GM06990 (cell line): ENCODE results near the gene SPARC.
"Not testable (repeated sequence)": the region's sequence is repeated elsewhere in the genome, so short reads cannot be mapped to it uniquely, and the experiment has no call there.

ENCODE experiments used
- DNase-seq: peaks from one replicate; pipeline ENCODE4 v3.0.0-alpha.2; 2011; ENCODE audit not compliant: insufficient read length; ENCODE audit errors: extremely low read depth
- H3K27me3 ChIP-seq: replicated peaks from 2 replicates; pipeline ENCODE4 v1.6.0; 2011; ENCODE audit warnings: low read length; ENCODE audit not compliant: control insufficient read depth, insufficient read depth
- H3K36me3 ChIP-seq: 2 replicates; pipeline ENCODE4 v1.5.1; 2011; ENCODE audit warnings: low read length; ENCODE audit not compliant: control insufficient read depth, insufficient read depth
- H3K4me3 ChIP-seq: replicated peaks from 2 replicates; pipeline ENCODE4 v1.5.1; 2011; ENCODE audit warnings: low read depth, mild to moderate bottlenecking, control low read depth, low read length
- TF ChIP-seq, protein P1 (sequence below): IDR thresholded peaks from 2 replicates; pipeline ENCODE4 v1.5.1; 2011; ENCODE audit warnings: low read length, control low read depth, mild to moderate bottlenecking, inconsistent platforms; ENCODE audit not compliant: insufficient read depth, poor library complexity, severe bottlenecking

The SPARC gene

DNA sequence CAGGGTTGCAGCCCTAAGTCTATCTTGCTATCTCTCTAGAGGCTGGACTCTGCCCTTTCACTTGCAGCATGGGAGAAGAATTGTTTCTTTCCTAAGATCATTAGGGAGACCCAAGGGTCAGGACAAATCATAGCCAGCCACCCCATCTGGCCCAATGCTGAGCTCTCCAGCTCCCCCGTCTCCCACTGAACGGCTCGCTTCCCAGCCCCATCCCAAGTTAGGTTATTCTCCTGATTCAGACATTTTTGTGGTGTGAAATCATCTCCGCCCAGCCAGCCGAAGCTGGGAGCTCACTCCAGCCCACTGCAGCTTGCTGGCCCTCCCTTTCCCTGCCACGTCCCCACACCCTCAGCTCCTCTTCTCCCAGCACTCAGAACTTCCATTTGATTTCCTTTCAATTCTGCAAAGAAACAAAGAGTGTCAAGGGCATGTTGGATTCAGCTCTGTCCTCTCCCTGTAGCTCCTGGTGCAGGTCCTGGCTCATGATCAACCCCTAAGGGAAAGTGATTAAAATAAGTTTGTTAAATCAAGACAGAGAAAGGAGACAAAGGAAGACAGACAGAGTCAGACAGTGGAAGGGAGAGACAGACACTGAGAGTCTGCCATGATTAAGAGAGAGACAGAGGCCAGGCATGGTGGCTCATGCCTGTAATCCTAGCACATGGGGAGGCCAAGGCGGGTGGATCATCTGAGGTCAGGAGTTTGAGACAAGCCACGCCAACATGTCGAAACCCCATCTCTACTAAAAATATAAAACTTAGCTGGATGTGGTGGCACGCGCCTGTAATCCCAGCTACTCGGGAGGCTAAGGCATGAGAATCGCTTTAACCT, 12.6 kb upstream of the SPARC start:
- DNase-seq: no peak
- Histone ChIP-seq H3K27me3 (no peaks in the 10 kb centered on the region), H3K4me3 (no peak overlapping the region), H3K36me3 (no peaks in the 10 kb centered on the region)
- TF ChIP-seq, protein P1, sequence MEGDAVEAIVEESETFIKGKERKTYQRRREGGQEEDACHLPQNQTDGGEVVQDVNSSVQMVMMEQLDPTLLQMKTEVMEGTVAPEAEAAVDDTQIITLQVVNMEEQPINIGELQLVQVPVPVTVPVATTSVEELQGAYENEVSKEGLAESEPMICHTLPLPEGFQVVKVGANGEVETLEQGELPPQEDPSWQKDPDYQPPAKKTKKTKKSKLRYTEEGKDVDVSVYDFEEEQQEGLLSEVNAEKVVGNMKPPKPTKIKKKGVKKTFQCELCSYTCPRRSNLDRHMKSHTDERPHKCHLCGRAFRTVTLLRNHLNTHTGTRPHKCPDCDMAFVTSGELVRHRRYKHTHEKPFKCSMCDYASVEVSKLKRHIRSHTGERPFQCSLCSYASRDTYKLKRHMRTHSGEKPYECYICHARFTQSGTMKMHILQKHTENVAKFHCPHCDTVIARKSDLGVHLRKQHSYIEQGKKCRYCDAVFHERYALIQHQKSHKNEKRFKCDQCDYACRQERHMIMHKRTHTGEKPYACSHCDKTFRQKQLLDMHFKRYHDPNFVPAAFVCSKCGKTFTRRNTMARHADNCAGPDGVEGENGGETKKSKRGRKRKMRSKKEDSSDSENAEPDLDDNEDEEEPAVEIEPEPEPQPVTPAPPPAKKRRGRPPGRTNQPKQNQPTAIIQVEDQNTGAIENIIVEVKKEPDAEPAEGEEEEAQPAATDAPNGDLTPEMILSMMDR: no peak

- H3K4me3 ChIP-seq, H3K27me3 ChIP-seq, H3K36me3 ChIP-seq, DNase-seq: not testable (repeated sequence)
Observed at GRCh38 chr5:151698081-151698480, 11.4 kb upstream of the SPARC start.

- DNase-seq: no peak
- TF ChIP-seq, protein P1: no peak
- Histone ChIP-seq H3K36me3 (no peaks in the 10 kb centered on the region), H3K27me3 (no peaks in the 10 kb centered on the region), H3K4me3 (no peak overlapping the region)
Observed at GRCh38 chr5:151697452-151697851, 10.7 kb upstream of the SPARC start.

DNA sequence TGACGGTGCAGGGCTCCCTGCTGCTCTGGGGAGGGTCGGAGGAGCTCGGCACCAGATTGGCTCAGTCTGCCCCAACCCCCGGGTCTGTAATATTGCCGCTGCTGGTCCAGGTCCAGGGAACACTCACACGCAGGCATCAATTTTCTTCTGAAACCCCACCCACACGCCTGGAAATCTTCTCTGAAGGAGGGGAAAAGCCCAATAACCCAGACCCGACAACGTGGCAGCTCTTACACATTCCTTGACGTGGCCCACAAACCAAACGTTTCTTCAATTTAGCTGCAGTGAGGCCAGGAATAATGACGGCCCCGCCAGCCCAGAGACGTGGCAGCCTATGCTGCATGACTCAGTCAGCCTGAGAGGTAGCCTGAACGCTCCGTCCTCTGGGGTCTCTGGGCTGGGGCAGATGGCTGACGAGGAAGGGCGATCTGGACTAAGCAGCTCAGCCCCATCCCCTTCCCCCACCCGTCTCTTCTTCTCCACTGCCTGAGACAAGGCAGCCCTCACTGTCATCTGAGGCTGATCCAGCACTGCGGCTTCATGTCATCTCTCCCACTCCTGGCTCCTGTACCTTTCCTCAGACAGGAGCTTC, 9.9 kb upstream of the SPARC start:
- H3K4me3 ChIP-seq: no peak overlapping the region
- DNase-seq: no peak

GRCh38 chr5:151695464-151695863, 8.7 kb upstream of the SPARC start:
- DNase-seq: no peak
- TF ChIP-seq, protein P1: no peak
- Histone ChIP-seq H3K36me3 (no peaks in the 10 kb centered on the region), H3K4me3 (no peak overlapping the region), H3K27me3 (no peaks in the 10 kb centered on the region)

More for the DNA sequence above, 9.9 kb upstream of the SPARC start:
- TF ChIP-seq, protein P1: no peak
- Histone ChIP-seq H3K36me3 (no peaks in the 10 kb centered on the region), H3K27me3 (no peaks in the 10 kb centered on the region)

GRCh38 chr5:151694035-151694485, 7.3 kb upstream of the SPARC start:
- Histone ChIP-seq H3K4me3 (no peak overlapping the region), H3K27me3 (no peaks in the 10 kb centered on the region), H3K36me3 (no peaks in the 10 kb centered on the region)
- TF ChIP-seq, protein P1: no peak
- DNase-seq: no peak
